ENCODE results near the gene HSPA4. TPM values are rescaled to one million over a fixed set of nuclear protein-coding genes. Genes with fewer than 3 reads are reported as not detected.
"Not testable (repeated sequence)": the region's sequence is repeated elsewhere in the genome, so short reads cannot be mapped to it uniquely, and the experiment has no call there.

HSPA4 gene
- 74.3 TPM for total RNA-seq
- long read RNA-seq, full-length matches to known transcripts: 112 of 132 reads
- long read RNA-seq, partial matches to known transcripts: 11 of 132 reads
- long read RNA-seq, other reads (novel, unspliced or antisense): 9 of 132 reads

- ATAC-seq: peak; percentile 91
- intact Hi-C loops (cut with micrococcal nuclease): no loop called here
- DNase-seq: peak; percentile 97
These were observed at the start of gene HSPA4 for GRCh38 chr5:133051542-133052316. Gene HSPA4 (plus strand): TSS chr5:133052013. CDS start chr5:133052251, 238 bp downstream.

- DNase-seq: no peak
- ATAC-seq: no peak
- intact Hi-C loops (cut with micrococcal nuclease): no loop called here
These were observed 45.2 kb upstream of the HSPA4 start for GRCh38 chr5:133006653-133007052.

- intact Hi-C loops (cut with micrococcal nuclease); DNase-seq; ATAC-seq: not testable (repeated sequence)
These were observed 43.4 kb upstream of the HSPA4 start for GRCh38 chr5:133008455-133008854.

GRCh38 chr5:133015466-133015865, 36.3 kb upstream of the HSPA4 start:
- ATAC-seq (no peak), DNase-seq (no peak)
- intact Hi-C loops (cut with micrococcal nuclease): no loop called here

- intact Hi-C loops (cut with micrococcal nuclease): no loop called here
- no peak for ATAC-seq
These were observed 33.8 kb upstream of the HSPA4 start for GRCh38 chr5:133017964-133018363.

GRCh38 chr5:133019471-133019870, 32.3 kb upstream of the HSPA4 start:
- DNase-seq; intact Hi-C loops (cut with micrococcal nuclease); ATAC-seq: not testable (repeated sequence)

More at GRCh38 chr5:133017964-133018363, 33.8 kb upstream of the HSPA4 start:
- DNase-seq: no peak

- DNase-seq: peak; percentile 95
- intact Hi-C loops (cut with micrococcal nuclease): no loop called here
- peak; percentile 100 for ATAC-seq
These were observed 25.8 kb upstream of the HSPA4 start, which contains the start of gene ZCCHC10 for GRCh38 chr5:133025804-133026663. Gene ZCCHC10 (minus strand): TSS chr5:133026549. CDS start chr5:133026537, 12 bp downstream.

GRCh38 chr5:133026664-133027153, 25.1 kb upstream of the HSPA4 start:
- no peak for DNase-seq
- intact Hi-C loops (cut with micrococcal nuclease): no loop called here
- no peak for ATAC-seq

- intact Hi-C loops (cut with micrococcal nuclease): no loop called here
- no peak for DNase-seq
- no peak for ATAC-seq
These were observed 22.4 kb upstream of the HSPA4 start for GRCh38 chr5:133029416-133029815.

- intact Hi-C loops (cut with micrococcal nuclease): no loop called here
- ATAC-seq (no peak), DNase-seq (no peak)
These were observed 21.3 kb upstream of the HSPA4 start for GRCh38 chr5:133030343-133031005.

- intact Hi-C loops (cut with micrococcal nuclease): no loop called here
- ATAC-seq (no peak), DNase-seq (no peak)
These were observed 18.7 kb upstream of the HSPA4 start for GRCh38 chr5:133032852-133033742.

GRCh38 chr5:133034064-133034463, 17.7 kb upstream of the HSPA4 start:
- DNase-seq (no peak), ATAC-seq (no peak)
- intact Hi-C loops (cut with micrococcal nuclease): no loop called here

- DNase-seq: no peak
- no peak for ATAC-seq
- intact Hi-C loops (cut with micrococcal nuclease): no loop called here
These were observed 16.6 kb upstream of the HSPA4 start for GRCh38 chr5:133035224-133035623.

GRCh38 chr5:133036677-133037076, 15.1 kb upstream of the HSPA4 start:
- ATAC-seq; DNase-seq; intact Hi-C loops (cut with micrococcal nuclease): not testable (repeated sequence)

GRCh38 chr5:133041157-133041784, 10.5 kb upstream of the HSPA4 start:
- no peak for DNase-seq
- intact Hi-C loops (cut with micrococcal nuclease): no loop called here
- ATAC-seq: no peak

- no peak for DNase-seq
- intact Hi-C loops (cut with micrococcal nuclease): no loop called here
- ATAC-seq: no peak
These were observed 9.9 kb upstream of the HSPA4 start for GRCh38 chr5:133041910-133042309.

- DNase-seq; intact Hi-C loops (cut with micrococcal nuclease); ATAC-seq: not testable (repeated sequence)
These were observed 5.3 kb upstream of the HSPA4 start for GRCh38 chr5:133046560-133046959.

- ATAC-seq: no peak
- intact Hi-C loops (cut with micrococcal nuclease): no loop called here
- no peak for DNase-seq
These were observed 4.4 kb upstream of the HSPA4 start for GRCh38 chr5:133047404-133047803.

Measured in left ventricle myocardium superior (tissue), 1 donor.